WTC11 (cell line): Measurements from ENCODE around the gene URI1. TPM values are rescaled to one million over a fixed set of nuclear protein-coding genes. Genes with fewer than 3 reads are reported as not detected.

Experiments used
- ATAC-seq: fragments of 200-7000 bp; cut with Tn5 transposase; 2 replicates; pipeline ENCODE4 v1.10.0; 2021; ENCODE audit warnings: mild to moderate bottlenecking, moderate library complexity
- Bru-seq: library from RNA; stranded (reverse); fragments of 400-500 nt; gene quantifications from one replicate; lab custom pipeline; 2021; lab: Mats Ljungman, UMichigan
- CTCF ChIA-PET: fragments of 300-600 bp; sonication (Branson Sonifier 250); formaldehyde crosslinking; loops from one replicate; lab custom pipeline; 2021; ENCODE audit warnings: antibody characterized with exemption; lab: Charles Lee
- POLR2A ChIA-PET: fragments of 350-600 bp; sonication (Branson Sonifier 250); formaldehyde crosslinking; loops from one replicate; lab custom pipeline; 2021; ENCODE audit warnings: antibody characterized with exemption; lab: Charles Lee
- DNase-seq: peaks from one replicate; pipeline ENCODE4 v3.0.0; 2021; ENCODE audit warnings: low spot score
- H3K27ac Mint-ChIP-seq: 2 replicates; pipeline ENCODE4 v1.8.0; 2021; ENCODE audit warnings: mixed read lengths
- H3K27me3 Mint-ChIP-seq: 2 replicates; pipeline ENCODE4 v1.8.0; 2021; ENCODE audit warnings: low read depth, mild to moderate bottlenecking, moderate library complexity, mixed read lengths
- H3K36me3 Mint-ChIP-seq: 2 replicates; pipeline ENCODE4 v1.8.0; 2021; ENCODE audit warnings: mixed read lengths
- H3K4me1 Mint-ChIP-seq: 2 replicates; pipeline ENCODE4 v1.8.0; 2022; ENCODE audit warnings: mixed read lengths
- H3K4me3 Mint-ChIP-seq: 2 replicates; pipeline ENCODE4 v1.8.0; 2021; ENCODE audit warnings: mild to moderate bottlenecking, moderate library complexity, mixed read lengths
- H3K9me3 Mint-ChIP-seq: 2 replicates; pipeline ENCODE4 v1.8.0; 2021; ENCODE audit warnings: mixed read lengths
- AR ChIP-seq: fragments of 250-450 bp; sonication (Bioruptor Pico); IDR thresholded peaks from 2 replicates; pipeline ENCODE4 v1.9.0; 2021; ENCODE audit warnings: mild to moderate bottlenecking
- CBFB ChIP-seq: sonication (generic); formaldehyde crosslinking; IDR thresholded peaks from 2 replicates; pipeline ENCODE4 v1.8.1; 2022; ENCODE audit warnings: mild to moderate bottlenecking, low read depth, missing genetic modification reagents
- E2F5 ChIP-seq: sonication (generic); formaldehyde crosslinking; IDR thresholded peaks from 2 replicates; pipeline ENCODE4 v1.8.1; 2022; ENCODE audit warnings: mild to moderate bottlenecking, moderate library complexity, missing genetic modification reagents
- ESRRA ChIP-seq: sonication (generic); formaldehyde crosslinking; IDR thresholded peaks from 2 replicates; pipeline ENCODE4 v1.8.1; 2022; ENCODE audit warnings: mild to moderate bottlenecking, missing genetic modification reagents, borderline replicate concordance
- FOXK1 ChIP-seq: sonication (generic); formaldehyde crosslinking; IDR thresholded peaks from 2 replicates; pipeline ENCODE4 v1.8.0; 2022; ENCODE audit warnings: mild to moderate bottlenecking, moderate library complexity, missing genetic modification reagents
- FOXP4 ChIP-seq: sonication (generic); formaldehyde crosslinking; IDR thresholded peaks from 2 replicates; pipeline ENCODE4 v1.8.0; 2022; ENCODE audit warnings: mild to moderate bottlenecking, missing genetic modification reagents
- GABPB1 ChIP-seq: sonication (generic); formaldehyde crosslinking; IDR thresholded peaks from 2 replicates; pipeline ENCODE4 v1.8.1; 2023; ENCODE audit warnings: mild to moderate bottlenecking, missing genetic modification reagents
- JAZF1 ChIP-seq: fragments of 250-450 bp; sonication (Bioruptor Pico); IDR thresholded peaks from 2 replicates; pipeline ENCODE4 v1.9.0; 2021; ENCODE audit warnings: moderate library complexity, mild to moderate bottlenecking, inconsistent platforms
- JUN ChIP-seq: sonication (generic); formaldehyde crosslinking; IDR thresholded peaks from 2 replicates; pipeline ENCODE4 v1.8.0; 2023; ENCODE audit warnings: mild to moderate bottlenecking, missing genetic modification reagents
- MAX ChIP-seq: sonication (generic); formaldehyde crosslinking; IDR thresholded peaks from 2 replicates; pipeline ENCODE4 v1.8.0; 2022; ENCODE audit warnings: mild to moderate bottlenecking, missing genetic modification reagents
- MLX ChIP-seq: sonication (generic); formaldehyde crosslinking; IDR thresholded peaks from 2 replicates; pipeline ENCODE4 v1.8.1; 2023; ENCODE audit warnings: mild to moderate bottlenecking, missing genetic modification reagents, moderate library complexity
- MXD4 ChIP-seq: fragments of 250-450 bp; sonication (Bioruptor Pico); IDR thresholded peaks from 2 replicates; pipeline ENCODE4 v1.8.0; 2021; ENCODE audit warnings: mild to moderate bottlenecking, moderate library complexity, borderline replicate concordance
- NFATC4 ChIP-seq: fragments of 250-450 bp; sonication (Bioruptor Pico); IDR thresholded peaks from 2 replicates; pipeline ENCODE4 v1.9.0; 2021; ENCODE audit warnings: mild to moderate bottlenecking
- NFE2L1 ChIP-seq: sonication (generic); formaldehyde crosslinking; IDR thresholded peaks from 2 replicates; pipeline ENCODE4 v1.8.1; 2023; ENCODE audit warnings: missing genetic modification reagents
- NFYB ChIP-seq: sonication (generic); formaldehyde crosslinking; conservative IDR thresholded peaks from 2 replicates; pipeline ENCODE4 v1.8.0; 2022; ENCODE audit warnings: low read depth, missing genetic modification reagents
- NR2C2 ChIP-seq: sonication (generic); formaldehyde crosslinking; IDR thresholded peaks from 2 replicates; pipeline ENCODE4 v1.8.0; 2022; ENCODE audit warnings: mild to moderate bottlenecking, missing genetic modification reagents
- RORB ChIP-seq: fragments of 250-450 bp; sonication (Bioruptor Pico); IDR thresholded peaks from 2 replicates; pipeline ENCODE4 v1.9.0; 2021; ENCODE audit warnings: mild to moderate bottlenecking
- SMAD4 ChIP-seq: sonication (generic); formaldehyde crosslinking; IDR thresholded peaks from 2 replicates; pipeline ENCODE4 v1.8.0; 2022; ENCODE audit warnings: mild to moderate bottlenecking, missing genetic modification reagents
- SP1 ChIP-seq: sonication (generic); formaldehyde crosslinking; conservative IDR thresholded peaks from 2 replicates; pipeline ENCODE4 v1.8.1; 2022; ENCODE audit warnings: missing genetic modification reagents
- TEAD1 ChIP-seq: sonication (generic); formaldehyde crosslinking; IDR thresholded peaks from 2 replicates; pipeline ENCODE4 v1.8.0; 2022; ENCODE audit warnings: mild to moderate bottlenecking, missing genetic modification reagents
- TP53 ChIP-seq: sonication (generic); formaldehyde crosslinking; IDR thresholded peaks from 2 replicates; pipeline ENCODE4 v1.8.1; 2023; ENCODE audit warnings: mild to moderate bottlenecking, missing genetic modification reagents
- USF1 ChIP-seq: sonication (generic); formaldehyde crosslinking; IDR thresholded peaks from 2 replicates; pipeline ENCODE4 v1.8.0; 2022; ENCODE audit warnings: mild to moderate bottlenecking, missing genetic modification reagents
- USF2 ChIP-seq: sonication (generic); formaldehyde crosslinking; IDR thresholded peaks from 2 replicates; pipeline ENCODE4 v1.8.1; 2023; ENCODE audit warnings: mild to moderate bottlenecking, missing genetic modification reagents, moderate library complexity
- ZNF396 ChIP-seq: fragments of 250-450 bp; sonication (Bioruptor Pico); IDR thresholded peaks from 2 replicates; pipeline ENCODE4 v1.8.0; 2021; ENCODE audit warnings: mild to moderate bottlenecking, moderate library complexity, borderline replicate concordance
- long read RNA-seq, 3 experiments: library from RNA in 1 of 3; library from capped mRNA in 1 of 3; library from polyadenylated mRNA in 1 of 3; unstranded in 2 of 3; stranded (forward) in 1 of 3; transcript quantifications; one replicate each; pipeline ENCODE4 v2.0.0, GENCODE V29; 2021
- total RNA-seq: library from RNA; stranded (reverse); gene quantifications from 3 replicates; pipeline ENCODE4 v1.2.3, GENCODE V29; 2021

Gene URI1
- 56.9 to 59.5 TPM (median 57.1 TPM) in 3 replicates for total RNA-seq
- percentile 87 among the genes with signal in this experiment for Bru-seq, nascent RNA
- long read RNA-seq, experiment 1, transcript URI1-206 (10 exons, 2,495 nt) = minor isoform, 52 of 303 reads
- long read RNA-seq, experiment 1, transcript URI1-202 (11 exons, 3,444 nt) = major isoform, 136 of 303 reads
- long read RNA-seq, experiment 1, partial matches to known transcripts = 37 of 303 reads
- long read RNA-seq, experiment 1, other reads (novel, unspliced or antisense) = 77 of 303 reads
- long read RNA-seq, experiment 2, transcript URI1-206 (10 exons, 2,495 nt) = minor isoform, 7 of 115 reads
- long read RNA-seq, experiment 2, transcript URI1-202 (11 exons, 3,444 nt) = major isoform, 29 of 115 reads
- long read RNA-seq, experiment 2, partial matches to known transcripts = 36 of 115 reads
- long read RNA-seq, experiment 2, other reads (novel, unspliced or antisense) = 43 of 115 reads
- long read RNA-seq, experiment 3, partial matches to known transcripts = 4 of 8 reads
- long read RNA-seq, experiment 3, other reads (novel, unspliced or antisense) = 3 of 8 reads

GRCh38 chr19:29941828-29942403, at the start of gene URI1:
TSS of gene URI1 (plus strand) at chr19:29942239. CDS start at chr19:29942548, 309 bp downstream.
- ChIA-PET POLR2A (interaction anchor here (0.5 to 0.9 kb wide), 8 partner anchors 10 to 720 kb away, joined by 3 to 5 read pairs (median 3); no protein-coding TSS in a partner anchor), CTCF (interaction anchor here (0.6 to 3.2 kb wide), 8 partner anchors 46 to 225 kb away, joined by 3 to 7 read pairs (median 5); no protein-coding TSS in a partner anchor)
- peak; percentile 86 for ATAC-seq
- peaks cover 13% of the 10 kb centered on the region for H3K9me3 Mint-ChIP-seq
- no peak for TF ChIP-seq JAZF1 (CRISPR knock-in tag)
- peak; percentile 94 for TF ChIP-seq SP1 (CRISPR knock-in tag)
- TF ChIP-seq ZNF396 (CRISPR knock-in tag) = no peak
- no peak for TF ChIP-seq MXD4 (CRISPR knock-in tag)
- peak; percentile 38 for TF ChIP-seq TEAD1
- peak; percentile 73; the same call in 1 of the 2 replicates for TF ChIP-seq MAX (CRISPR knock-in tag)
- 0 out of 2 replicates have a peak, but pooled peaks have one; percentile 60 for TF ChIP-seq CBFB (CRISPR knock-in tag)
- TF ChIP-seq NFE2L1 (CRISPR knock-in tag) = no peak; the same call in 1 of the 2 replicates
- peak; percentile 60 for TF ChIP-seq FOXK1 (CRISPR knock-in tag)
- 0 out of 2 replicates have a peak, but pooled peaks have one; percentile 52 for TF ChIP-seq E2F5 (CRISPR knock-in tag)
- peak; percentile 82 for TF ChIP-seq FOXP4 (CRISPR knock-in tag)
- no peak for TF ChIP-seq NFATC4 (CRISPR knock-in tag)
- TF ChIP-seq TP53 (CRISPR knock-in tag) = peak; percentile 70; the same call in 1 of the 2 replicates
- TF ChIP-seq NFYB (CRISPR knock-in tag) = no peak
- 0 out of 2 replicates have a peak, but pooled peaks have one; percentile 13 for TF ChIP-seq GABPB1 (CRISPR knock-in tag)
- H3K36me3 Mint-ChIP-seq = no peaks in the 10 kb centered on the region
- peaks cover 32% of the 10 kb centered on the region for H3K4me1 Mint-ChIP-seq
- H3K27ac Mint-ChIP-seq = peak within 1 kb of the TSS; percentile 58; the same call in 1 of the 2 replicates
- peak; percentile 92 for DNase-seq
- peak within 1 kb of the TSS; percentile 90 for H3K4me3 Mint-ChIP-seq
- peaks cover 29% of the 10 kb centered on the region for H3K27me3 Mint-ChIP-seq

- CTCF ChIA-PET = no interaction called here
- no peaks in the 10 kb centered on the region for H3K36me3 Mint-ChIP-seq
- no peak overlapping the region for H3K27ac Mint-ChIP-seq
- H3K4me3 Mint-ChIP-seq = no peak overlapping the region
- DNase-seq = no peak
- H3K4me1 Mint-ChIP-seq = no peaks in the 10 kb centered on the region
- H3K27me3 Mint-ChIP-seq = no peaks in the 10 kb centered on the region
- TF ChIP-seq ESRRA (CRISPR knock-in tag) (no peak), FOXK1 (CRISPR knock-in tag) (no peak), SMAD4 (no peak), TP53 (CRISPR knock-in tag) (no peak), USF2 (CRISPR knock-in tag) (no peak), TEAD1 (no peak), RORB (CRISPR knock-in tag) (no peak), AR (CRISPR knock-in tag) (no peak), USF1 (CRISPR knock-in tag) (no peak), NR2C2 (CRISPR knock-in tag) (no peak), MLX (CRISPR knock-in tag) (no peak), JUN (CRISPR knock-in tag) (no peak), NFATC4 (CRISPR knock-in tag) (no peak)
- peaks cover 10% of the 10 kb centered on the region; the same call in 1 of the 2 replicates for H3K9me3 Mint-ChIP-seq
- POLR2A ChIA-PET = no interaction called here
- no peak for ATAC-seq
Observed at GRCh38 chr19:29893606-29894284, 48.3 kb upstream of the URI1 start.
